Neural cell (in vitro differentiated cells): ENCODE data around the gene MALRD1. TPM values are rescaled to one million over a fixed set of nuclear protein-coding genes. Genes with fewer than 3 reads are reported as not detected.

Experiments used
- H2AFZ ChIP-seq: fragments of 200-600, 300-800 bp; sonication (generic), shearing (Covaris generic); 2 replicates; pipeline ENCODE4 v1.6.0; 2014; ENCODE audit warnings: low read depth, mild to moderate bottlenecking, antibody characterized with exemption, low read length, moderate library complexity
- H3F3A ChIP-seq: fragments of 200-600 bp; shearing (Covaris generic); 2 replicates; pipeline ENCODE4 v1.6.1; 2016; ENCODE audit warnings: mild to moderate bottlenecking, moderate library complexity, mixed read lengths, antibody characterized with exemption, low read length; ENCODE audit not compliant: insufficient read depth, poor library complexity, severe bottlenecking
- H3K27ac ChIP-seq: fragments of 200-600, 300-800 bp; sonication (generic), shearing (Covaris generic); 2 replicates; pipeline ENCODE4 v1.5.1; 2014; ENCODE audit warnings: mild to moderate bottlenecking, low read length, moderate library complexity
- H3K27me3 ChIP-seq: fragments of 300-800, 200-600 bp; sonication (generic), shearing (Covaris generic); 2 replicates; pipeline ENCODE4 v1.6.0; 2014; ENCODE audit warnings: mild to moderate bottlenecking, low read depth, low read length, moderate library complexity; ENCODE audit not compliant: insufficient read depth
- H3K36me3 ChIP-seq: fragments of 300-800, 200-600 bp; sonication (generic), shearing (Covaris generic); 2 replicates; pipeline ENCODE4 v1.5.1; 2014; ENCODE audit warnings: mild to moderate bottlenecking, antibody characterized with exemption, low read length, moderate library complexity; ENCODE audit not compliant: insufficient read depth
- H3K4me2 ChIP-seq: fragments of 300-800, 200-600 bp; sonication (generic), shearing (Covaris generic); 2 replicates; pipeline ENCODE4 v1.6.0; 2014; ENCODE audit warnings: mild to moderate bottlenecking, low read length
- H3K4me3 ChIP-seq: fragments of 300-800, 200-600 bp; sonication (generic), shearing (Covaris generic); 2 replicates; pipeline ENCODE4 v1.5.1; 2014; ENCODE audit warnings: mild to moderate bottlenecking, low read length, moderate library complexity
- H3K79me2 ChIP-seq: fragments of 200-600 bp; shearing (Covaris generic); replicated peaks from 2 replicates; pipeline ENCODE4 v1.6.0; 2014; ENCODE audit warnings: mild to moderate bottlenecking, low read length, moderate library complexity; ENCODE audit not compliant: insufficient read depth
- H3K9ac ChIP-seq: fragments of 300-800, 200-600 bp; sonication (generic), shearing (Covaris generic); 2 replicates; pipeline ENCODE4 v1.6.1; 2016; ENCODE audit warnings: mild to moderate bottlenecking, low read length, mixed read lengths
- H3K9me2 ChIP-seq: fragments of 200-600 bp; shearing (Covaris generic); 2 replicates; pipeline ENCODE4 v1.6.1; 2016; ENCODE audit warnings: mild to moderate bottlenecking, low read length, mixed read lengths; ENCODE audit not compliant: insufficient read depth
- H3K9me3 ChIP-seq: fragments of 200-600, 300-800 bp; sonication (generic), shearing (Covaris generic); 2 replicates; pipeline ENCODE4 v1.6.1; 2016; ENCODE audit warnings: mild to moderate bottlenecking, mixed run types, low read length, moderate library complexity, mixed read lengths
- H4K20me1 ChIP-seq: fragments of 200-600 bp; shearing (Covaris generic); 2 replicates; pipeline ENCODE4 v1.6.1; 2016; ENCODE audit warnings: mild to moderate bottlenecking, mixed run types; ENCODE audit not compliant: insufficient read depth
- EP300 ChIP-seq: fragments of 450-650 bp; conservative IDR thresholded peaks from 2 replicates; pipeline ENCODE4 v1.6.1; 2014; ENCODE audit warnings: antibody characterized with exemption, mild to moderate bottlenecking, moderate library complexity; ENCODE audit not compliant: poor library complexity, severe bottlenecking
- EZH2 ChIP-seq: fragments of 200-600, 300-800 bp; shearing (Covaris generic), sonication (generic); IDR thresholded peaks from 2 replicates; pipeline ENCODE4 v1.6.1; 2014; ENCODE audit warnings: antibody characterized with exemption, low read length, borderline replicate concordance, mild to moderate bottlenecking; ENCODE audit not compliant: insufficient read depth, poor library complexity, severe bottlenecking
- MXI1 ChIP-seq: fragments of 450-650 bp; conservative IDR thresholded peaks from 2 replicates; pipeline ENCODE4 v1.6.1; 2014; ENCODE audit warnings: antibody characterized with exemption, mild to moderate bottlenecking; ENCODE audit not compliant: poor library complexity, severe bottlenecking
- POLR2AphosphoS5 ChIP-seq: IDR thresholded peaks from 2 replicates; pipeline ENCODE4 v1.6.1; 2012
- RAD21 ChIP-seq: fragments of 450-650 bp; conservative IDR thresholded peaks from 2 replicates; pipeline ENCODE4 v1.6.1; 2014; ENCODE audit warnings: antibody characterized with exemption, mild to moderate bottlenecking, moderate library complexity
- SMC3 ChIP-seq: fragments of 450-650 bp; conservative IDR thresholded peaks from 2 replicates; pipeline ENCODE4 v1.6.1; 2014; ENCODE audit warnings: antibody characterized with exemption, mild to moderate bottlenecking, moderate library complexity; ENCODE audit not compliant: poor library complexity
- TAF1 ChIP-seq: IDR thresholded peaks from 2 replicates; pipeline ENCODE4 v1.6.1; 2012; ENCODE audit warnings: low read depth
- polyA plus RNA-seq: library from polyadenylated mRNA; depleted of rRNA; stranded (reverse); fragments of >200 nt; gene quantifications from 2 replicates; pipeline ENCODE4 v1.2.3, GENCODE V29; 2014
- TF ChIP-seq, protein P1 (sequence below): IDR thresholded peaks from 2 replicates; pipeline ENCODE4 v1.6.1; 2012; ENCODE audit warnings: borderline replicate concordance
- TF ChIP-seq, protein P2 (sequence below): fragments of 450-650 bp; IDR thresholded peaks from 2 replicates; pipeline ENCODE4 v1.5.1; 2014; ENCODE audit warnings: antibody characterized with exemption, mild to moderate bottlenecking, moderate library complexity; ENCODE audit not compliant: poor library complexity, severe bottlenecking

MALRD1 gene
- polyA plus RNA-seq, 1 donor from 2014 or later, result 0.21 TPM

DNA sequence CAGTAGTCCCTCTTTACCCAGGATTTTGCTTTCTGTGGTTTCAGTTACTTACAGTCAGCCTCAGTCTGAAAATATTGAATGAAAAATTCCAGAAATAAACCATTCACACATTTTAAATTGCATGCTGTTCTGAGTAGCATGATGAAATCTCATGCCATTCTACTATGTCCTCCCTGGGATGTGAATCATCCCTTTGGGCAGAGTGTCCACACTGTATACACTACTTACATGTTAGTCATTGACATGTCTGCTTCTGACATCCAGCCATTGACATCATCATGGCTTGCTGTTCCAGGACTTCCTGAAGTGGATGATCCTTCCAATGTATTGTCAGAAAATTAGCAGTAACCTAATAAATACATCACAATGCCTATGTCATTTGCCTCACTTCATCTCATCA, 34.6 kb upstream of the MALRD1 start:
- no peaks in the 10 kb centered on the region for H3K36me3 ChIP-seq
- no peak overlapping the region for H3K27ac ChIP-seq
- no peaks in the 10 kb centered on the region for H3K9me3 ChIP-seq
- H2AFZ ChIP-seq, result no peak overlapping the region
- no peaks in the 10 kb centered on the region for H3K9me2 ChIP-seq
- no peak overlapping the region for H3K4me3 ChIP-seq
- no peaks in the 10 kb centered on the region for H3F3A ChIP-seq
- H3K79me2 ChIP-seq, result no peaks in the 10 kb centered on the region
- TF ChIP-seq EZH2 (no peak), TAF1 (no peak), SMC3 (no peak), EP300 (no peak), POLR2AphosphoS5 (no peak), MXI1 (no peak), RAD21 (no peak)
- TF ChIP-seq, protein P1, sequence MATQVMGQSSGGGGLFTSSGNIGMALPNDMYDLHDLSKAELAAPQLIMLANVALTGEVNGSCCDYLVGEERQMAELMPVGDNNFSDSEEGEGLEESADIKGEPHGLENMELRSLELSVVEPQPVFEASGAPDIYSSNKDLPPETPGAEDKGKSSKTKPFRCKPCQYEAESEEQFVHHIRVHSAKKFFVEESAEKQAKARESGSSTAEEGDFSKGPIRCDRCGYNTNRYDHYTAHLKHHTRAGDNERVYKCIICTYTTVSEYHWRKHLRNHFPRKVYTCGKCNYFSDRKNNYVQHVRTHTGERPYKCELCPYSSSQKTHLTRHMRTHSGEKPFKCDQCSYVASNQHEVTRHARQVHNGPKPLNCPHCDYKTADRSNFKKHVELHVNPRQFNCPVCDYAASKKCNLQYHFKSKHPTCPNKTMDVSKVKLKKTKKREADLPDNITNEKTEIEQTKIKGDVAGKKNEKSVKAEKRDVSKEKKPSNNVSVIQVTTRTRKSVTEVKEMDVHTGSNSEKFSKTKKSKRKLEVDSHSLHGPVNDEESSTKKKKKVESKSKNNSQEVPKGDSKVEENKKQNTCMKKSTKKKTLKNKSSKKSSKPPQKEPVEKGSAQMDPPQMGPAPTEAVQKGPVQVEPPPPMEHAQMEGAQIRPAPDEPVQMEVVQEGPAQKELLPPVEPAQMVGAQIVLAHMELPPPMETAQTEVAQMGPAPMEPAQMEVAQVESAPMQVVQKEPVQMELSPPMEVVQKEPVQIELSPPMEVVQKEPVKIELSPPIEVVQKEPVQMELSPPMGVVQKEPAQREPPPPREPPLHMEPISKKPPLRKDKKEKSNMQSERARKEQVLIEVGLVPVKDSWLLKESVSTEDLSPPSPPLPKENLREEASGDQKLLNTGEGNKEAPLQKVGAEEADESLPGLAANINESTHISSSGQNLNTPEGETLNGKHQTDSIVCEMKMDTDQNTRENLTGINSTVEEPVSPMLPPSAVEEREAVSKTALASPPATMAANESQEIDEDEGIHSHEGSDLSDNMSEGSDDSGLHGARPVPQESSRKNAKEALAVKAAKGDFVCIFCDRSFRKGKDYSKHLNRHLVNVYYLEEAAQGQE, result no peak
- TF ChIP-seq, protein P2, sequence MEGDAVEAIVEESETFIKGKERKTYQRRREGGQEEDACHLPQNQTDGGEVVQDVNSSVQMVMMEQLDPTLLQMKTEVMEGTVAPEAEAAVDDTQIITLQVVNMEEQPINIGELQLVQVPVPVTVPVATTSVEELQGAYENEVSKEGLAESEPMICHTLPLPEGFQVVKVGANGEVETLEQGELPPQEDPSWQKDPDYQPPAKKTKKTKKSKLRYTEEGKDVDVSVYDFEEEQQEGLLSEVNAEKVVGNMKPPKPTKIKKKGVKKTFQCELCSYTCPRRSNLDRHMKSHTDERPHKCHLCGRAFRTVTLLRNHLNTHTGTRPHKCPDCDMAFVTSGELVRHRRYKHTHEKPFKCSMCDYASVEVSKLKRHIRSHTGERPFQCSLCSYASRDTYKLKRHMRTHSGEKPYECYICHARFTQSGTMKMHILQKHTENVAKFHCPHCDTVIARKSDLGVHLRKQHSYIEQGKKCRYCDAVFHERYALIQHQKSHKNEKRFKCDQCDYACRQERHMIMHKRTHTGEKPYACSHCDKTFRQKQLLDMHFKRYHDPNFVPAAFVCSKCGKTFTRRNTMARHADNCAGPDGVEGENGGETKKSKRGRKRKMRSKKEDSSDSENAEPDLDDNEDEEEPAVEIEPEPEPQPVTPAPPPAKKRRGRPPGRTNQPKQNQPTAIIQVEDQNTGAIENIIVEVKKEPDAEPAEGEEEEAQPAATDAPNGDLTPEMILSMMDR, result no peak
- no peak overlapping the region for H3K4me2 ChIP-seq
- H3K9ac ChIP-seq, result no peak overlapping the region
- H3K27me3 ChIP-seq, result no peaks in the 10 kb centered on the region
- H4K20me1 ChIP-seq, result no peaks in the 10 kb centered on the region

DNA sequence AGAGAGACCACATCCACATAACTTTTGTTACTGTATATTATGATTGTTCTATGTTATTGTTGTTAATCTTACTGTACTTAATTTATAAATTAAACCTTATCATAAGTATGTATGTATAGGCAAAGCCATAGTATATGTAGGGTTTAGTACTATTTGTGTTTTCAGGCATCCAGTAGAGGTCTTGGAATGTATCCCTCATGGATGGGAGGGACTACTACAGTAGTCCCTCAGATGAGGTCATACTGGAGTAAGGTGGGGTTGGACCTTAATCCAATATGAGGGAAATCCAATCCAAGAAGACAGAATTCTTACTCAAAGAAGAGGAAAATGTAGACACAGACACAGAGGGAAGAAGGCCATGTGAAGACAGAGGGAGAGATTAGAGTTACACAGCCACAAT, 34.1 kb upstream of the MALRD1 start:
- Histone ChIP-seq H3K9me3 (no peaks in the 10 kb centered on the region), H3K4me2 (no peak overlapping the region), H3F3A (no peaks in the 10 kb centered on the region), H3K4me3 (no peak overlapping the region), H4K20me1 (no peaks in the 10 kb centered on the region), H3K9me2 (no peaks in the 10 kb centered on the region), H3K27me3 (no peaks in the 10 kb centered on the region), H2AFZ (no peak overlapping the region), H3K9ac (no peak overlapping the region), H3K27ac (no peak overlapping the region), H3K36me3 (no peaks in the 10 kb centered on the region), H3K79me2 (no peaks in the 10 kb centered on the region)
- TF ChIP-seq MXI1 (no peak), EZH2 (no peak), RAD21 (no peak), TAF1 (no peak), SMC3 (no peak), EP300 (no peak), POLR2AphosphoS5 (no peak)
- TF ChIP-seq, protein P2, result no peak
- TF ChIP-seq, protein P1, result no peak
